Right renal cortex interstitium (tissue), 3 donors: ENCODE measurements around the gene ASCC1. TPM values are rescaled to one million over a fixed set of nuclear protein-coding genes. Genes with fewer than 3 reads are reported as not detected.

ENCODE experiments used
- DNase-seq, 3 donors: peaks; one replicate each; pipeline ENCODE4 v3.0.0-alpha.2; 2013; ENCODE audit warnings: low read depth in 3 of 3, low spot score in 2 of 3
- polyA plus RNA-seq, 3 donors: library from polyadenylated mRNA; unstranded; fragments of 120-200 nt; gene quantifications; one replicate each; pipeline ENCODE4 v1.2.1, GENCODE V29; 2013; ENCODE audit not compliant: insufficient read length in 3 of 3

Gene ASCC1
- polyA plus RNA-seq, 3 donors: 43.6 to 55.4 (median 45.8) TPM

DNA sequence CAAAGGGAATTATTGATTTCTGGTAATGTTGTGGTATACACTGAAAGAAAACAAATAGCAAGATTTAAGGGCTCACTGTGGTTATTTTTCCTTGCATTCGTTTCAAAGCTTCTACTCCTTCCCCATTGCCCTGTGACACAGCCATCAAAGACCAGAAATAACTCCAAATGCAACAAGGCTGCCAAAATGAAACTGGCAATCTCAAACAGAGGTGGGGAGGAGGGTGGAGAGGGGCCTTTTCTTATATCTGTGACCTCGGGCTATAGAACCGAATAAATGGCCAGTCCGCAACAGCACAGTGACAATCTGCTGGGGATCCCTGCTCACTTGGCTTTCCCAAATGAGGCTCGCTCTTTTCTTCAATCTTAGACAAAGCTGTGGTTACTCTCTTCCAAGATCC is 110.4 kb downstream of the ASCC1 start:
- no peak for DNase-seq

DNA sequence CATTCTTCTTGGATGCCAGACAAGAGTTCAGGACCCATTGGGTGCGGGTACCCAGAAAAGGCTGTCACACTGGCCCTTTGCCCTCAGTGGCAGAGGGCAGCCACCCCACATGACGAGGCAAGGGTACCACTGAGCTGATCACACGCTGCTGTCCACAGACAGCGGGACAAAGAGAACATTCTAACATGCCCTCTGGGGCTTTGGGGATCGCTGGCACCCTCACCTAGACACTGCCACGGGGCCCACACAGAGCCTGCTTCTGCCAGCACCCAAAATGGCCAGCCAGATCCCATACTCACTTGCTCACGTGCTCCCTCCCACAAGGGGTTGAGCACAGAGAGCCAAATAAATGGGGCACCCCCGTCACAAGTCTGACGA is 111.0 kb downstream of the ASCC1 start:
- no peak for DNase-seq

DNA sequence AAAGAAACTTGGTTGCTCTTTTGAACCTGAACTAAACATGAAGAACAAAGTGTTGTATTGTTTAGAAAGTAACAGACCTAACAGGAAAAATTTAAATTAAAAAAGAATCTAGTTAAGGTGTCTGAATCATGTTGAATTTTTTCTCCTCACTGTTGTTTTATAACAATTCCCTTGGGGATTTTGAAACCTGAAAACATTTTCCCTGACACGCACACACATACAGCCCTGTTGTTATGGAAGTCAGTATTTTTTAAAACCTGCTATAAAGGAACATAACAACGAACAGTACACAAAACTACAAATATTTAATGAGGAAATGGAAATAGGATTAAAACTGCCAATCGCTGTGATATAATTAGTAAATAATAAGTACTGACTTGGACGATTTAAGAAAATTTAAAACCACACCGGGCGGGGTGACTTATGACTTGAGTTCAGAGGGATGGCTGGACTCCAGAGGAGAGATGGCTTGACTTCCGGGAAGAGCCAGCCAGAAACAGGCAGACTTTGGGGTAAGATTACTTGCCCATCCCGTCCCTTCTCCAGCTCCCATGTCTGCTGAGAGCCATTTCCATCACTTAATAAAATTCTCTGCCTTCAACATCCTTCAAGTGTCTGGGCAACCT is 111.5 kb downstream of the ASCC1 start:
- no peak for DNase-seq

DNA sequence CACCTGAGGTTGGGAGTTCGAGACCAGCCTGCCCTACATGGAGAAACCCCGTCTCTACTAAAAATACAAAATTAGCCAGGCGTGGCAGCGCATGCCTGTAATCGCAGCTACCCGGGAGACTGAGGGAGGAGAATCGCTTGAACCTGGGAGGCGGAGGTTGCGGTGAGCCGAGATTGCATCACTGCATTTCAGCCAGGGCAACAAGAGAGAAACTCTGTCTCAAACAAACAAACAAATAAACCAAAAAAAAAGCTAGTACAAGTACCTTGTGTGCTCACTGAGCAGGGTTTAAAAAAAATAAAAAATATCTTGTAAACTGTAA is 116.5 kb downstream of the ASCC1 start:
- DNase-seq: no peak

DNA sequence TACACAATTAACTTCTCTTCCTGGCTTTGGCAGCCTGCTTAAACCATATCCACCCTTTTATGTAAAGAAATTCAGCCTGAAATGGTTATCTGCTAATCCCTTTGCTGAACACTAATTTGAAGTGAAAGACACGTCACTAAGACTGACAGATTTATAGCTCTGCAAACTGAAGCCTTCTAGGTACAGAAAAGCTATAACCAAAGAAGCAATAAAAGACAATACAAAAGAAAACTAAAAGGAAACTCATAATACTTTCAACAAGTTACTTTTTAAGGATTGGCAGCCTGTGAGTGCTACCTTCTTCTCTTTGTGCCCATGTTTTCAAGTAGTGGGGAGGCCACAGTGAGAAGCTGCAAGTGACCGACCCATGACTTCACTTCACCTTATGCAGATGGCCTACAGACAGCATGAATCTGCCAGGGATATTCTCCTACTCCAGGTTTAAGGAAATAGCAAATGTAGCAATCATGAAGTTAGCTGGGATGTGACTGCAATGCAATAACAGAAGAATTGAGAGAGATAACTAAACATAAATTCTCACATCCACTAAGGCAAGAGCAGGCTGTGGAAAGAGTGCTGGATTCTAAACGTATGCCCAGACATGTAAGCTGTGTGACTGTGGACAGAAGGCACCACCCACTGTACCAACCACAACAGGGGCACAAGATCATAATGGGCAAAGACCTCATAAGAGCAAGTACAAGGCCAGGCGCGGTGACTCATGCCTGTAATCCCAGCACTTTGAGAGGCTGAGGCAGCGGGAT is 117.1 kb downstream of the ASCC1 start:
- no peak for DNase-seq

DNA sequence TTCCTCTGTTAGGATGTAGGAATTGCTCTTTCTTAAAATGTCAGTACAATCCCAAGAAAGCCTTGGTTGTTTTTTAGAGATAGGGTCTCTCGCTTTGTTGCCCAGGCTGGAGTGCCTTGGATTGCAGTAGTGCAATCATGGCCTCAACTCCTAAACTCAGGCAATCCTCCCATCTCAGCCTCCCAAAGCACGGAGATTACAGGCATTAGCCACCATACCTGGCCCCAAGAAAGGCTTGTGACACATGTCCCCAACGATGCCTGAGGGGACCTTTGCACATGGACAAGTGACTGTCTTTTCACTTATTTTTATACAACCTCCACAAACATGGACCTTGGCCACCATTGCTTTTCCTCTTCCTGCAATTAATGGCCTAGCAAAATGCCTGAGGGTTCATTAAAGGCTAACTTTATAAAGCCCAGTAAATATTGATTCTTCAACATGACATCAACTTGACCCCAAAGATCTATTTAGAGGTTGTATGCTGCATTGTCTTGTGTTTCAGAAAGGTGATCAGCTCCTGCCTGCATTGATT is 117.7 kb downstream of the ASCC1 start:
- no peak for DNase-seq

DNA sequence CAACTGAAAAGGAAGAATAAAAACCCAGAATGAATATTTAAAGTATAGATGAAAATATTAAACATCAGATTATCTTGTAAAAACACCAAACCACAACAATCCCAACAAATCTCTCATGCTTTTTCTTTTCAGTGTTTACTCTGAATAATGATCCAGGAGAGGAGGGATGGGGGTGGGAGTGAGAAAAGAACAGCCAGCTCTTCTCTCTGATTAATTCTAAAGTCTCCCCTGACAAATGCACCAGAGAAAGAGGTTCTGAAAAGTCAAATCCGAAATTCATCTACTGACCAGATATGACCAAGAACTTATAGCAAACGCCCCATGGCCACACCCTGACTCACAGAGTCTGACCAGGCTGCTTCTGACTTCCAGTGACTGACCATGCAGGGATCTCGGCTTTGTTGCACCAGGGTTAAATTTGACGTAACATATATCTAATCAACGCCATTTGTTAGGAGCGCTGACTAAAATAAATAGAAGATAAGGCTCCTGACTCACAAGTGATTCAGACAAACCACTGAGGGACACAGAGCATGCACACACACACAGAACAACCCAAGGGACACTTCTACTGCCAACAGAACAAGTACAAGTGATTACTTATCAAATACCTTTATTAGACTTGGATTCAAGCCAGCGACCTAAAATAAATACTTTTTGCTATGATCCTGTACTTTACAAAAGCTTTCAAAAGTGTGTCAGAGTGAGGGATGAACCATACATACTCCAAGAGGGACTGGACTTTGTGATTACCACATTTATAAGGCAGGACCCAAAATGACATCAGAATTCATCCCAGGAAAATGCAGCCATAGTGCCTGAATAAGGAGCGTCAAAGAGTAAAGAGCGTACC is 118.4 kb downstream of the ASCC1 start:
- DNase-seq: no peak

DNA sequence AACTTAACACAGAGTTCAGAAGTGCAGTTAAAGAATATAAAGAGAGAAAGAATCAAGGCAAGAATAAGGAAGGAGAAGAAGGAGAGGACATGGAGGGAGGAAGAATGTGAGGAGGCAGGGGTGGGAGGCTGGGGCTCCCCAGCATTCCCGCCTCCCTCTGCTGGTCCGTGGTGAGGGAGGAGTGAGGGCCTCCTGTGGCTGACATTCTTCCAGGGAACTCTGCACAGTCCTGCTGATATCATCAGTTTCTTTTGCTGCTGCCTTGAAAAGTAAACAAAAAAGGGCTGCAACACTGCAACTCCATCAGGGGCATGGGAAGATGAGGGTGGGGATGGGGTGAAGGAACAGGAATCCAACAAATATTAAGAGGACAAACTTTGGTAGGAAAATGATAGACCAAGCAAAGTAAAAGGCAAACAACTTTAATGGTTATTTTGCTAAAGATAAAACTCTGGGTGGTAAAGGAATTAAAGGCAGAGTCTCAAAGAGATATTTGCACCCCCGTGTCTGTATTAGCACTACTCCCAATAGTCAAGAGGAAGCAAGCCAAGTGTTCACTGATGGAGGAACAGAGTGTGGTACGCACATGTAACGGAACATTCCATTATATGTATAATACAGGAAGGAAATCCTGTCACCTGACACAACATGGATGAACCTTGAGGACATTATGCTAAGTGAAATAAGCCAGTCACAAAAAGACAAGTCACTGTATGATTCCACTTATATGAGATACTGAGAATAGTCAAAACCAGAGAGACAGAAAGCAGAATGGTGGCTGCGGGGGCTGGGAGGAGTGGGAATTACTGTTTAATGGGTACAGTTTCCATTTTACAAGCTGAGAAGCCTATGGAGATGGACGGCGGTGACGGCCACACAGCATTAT is 119.7 kb downstream of the ASCC1 start:
- no peak for DNase-seq

DNA sequence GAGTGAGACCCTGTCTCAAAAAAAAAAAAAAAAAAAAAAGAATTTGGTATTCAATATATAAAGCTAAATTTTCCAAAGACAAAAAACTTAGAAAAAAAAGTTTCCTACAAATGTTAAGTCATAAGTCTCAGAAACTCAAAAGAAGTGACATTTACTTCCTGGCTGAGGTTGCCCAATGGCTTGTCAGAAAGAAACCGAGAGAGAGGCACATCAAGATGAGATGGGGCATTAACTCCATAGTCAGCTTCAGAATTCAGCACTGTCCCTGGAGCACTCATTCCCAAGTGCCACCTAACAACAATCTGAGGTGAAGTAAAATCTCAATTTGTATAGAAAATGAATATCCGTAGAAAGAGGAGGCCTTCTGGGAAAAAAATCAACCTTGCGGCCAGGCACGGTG is 120.9 kb downstream of the ASCC1 start:
- DNase-seq: no peak

DNA sequence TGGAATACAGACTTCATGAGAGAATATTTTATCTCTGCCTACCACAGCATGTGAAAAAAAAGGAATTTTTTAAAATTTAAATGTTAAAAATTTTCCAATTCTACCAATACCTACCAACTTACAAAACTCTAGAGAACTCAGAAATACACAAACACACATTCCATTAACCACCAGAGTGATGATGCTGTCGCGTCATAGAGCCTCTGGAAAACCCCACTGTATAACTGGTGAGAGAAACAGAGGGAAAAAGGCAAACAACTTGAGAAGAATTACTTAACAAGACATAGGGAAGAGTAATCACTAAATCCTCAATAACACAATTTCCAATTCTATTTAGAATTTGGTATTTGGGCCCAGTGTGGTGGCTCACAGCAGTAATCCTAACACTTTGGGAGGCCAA is 121.5 kb downstream of the ASCC1 start:
- no peak for DNase-seq

DNA sequence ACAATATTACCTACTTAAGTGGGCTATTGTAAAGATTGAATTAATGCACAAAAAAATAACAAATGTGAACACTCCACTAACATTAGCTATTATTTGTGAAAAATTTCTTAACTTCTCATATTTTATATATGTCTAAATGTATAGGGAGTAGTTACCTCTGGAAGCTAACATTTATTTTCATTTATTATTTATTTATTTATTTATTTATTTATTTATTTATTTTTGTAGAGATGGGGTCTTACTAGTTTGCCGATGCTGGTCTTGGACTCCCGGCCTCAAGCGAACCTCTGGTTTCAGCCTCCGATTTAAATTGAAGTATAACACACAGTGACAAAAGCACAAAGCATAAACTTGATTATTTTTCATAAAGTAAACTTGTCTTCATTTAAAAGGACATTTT is 122.6 kb downstream of the ASCC1 start:
- no peak for DNase-seq

DNA sequence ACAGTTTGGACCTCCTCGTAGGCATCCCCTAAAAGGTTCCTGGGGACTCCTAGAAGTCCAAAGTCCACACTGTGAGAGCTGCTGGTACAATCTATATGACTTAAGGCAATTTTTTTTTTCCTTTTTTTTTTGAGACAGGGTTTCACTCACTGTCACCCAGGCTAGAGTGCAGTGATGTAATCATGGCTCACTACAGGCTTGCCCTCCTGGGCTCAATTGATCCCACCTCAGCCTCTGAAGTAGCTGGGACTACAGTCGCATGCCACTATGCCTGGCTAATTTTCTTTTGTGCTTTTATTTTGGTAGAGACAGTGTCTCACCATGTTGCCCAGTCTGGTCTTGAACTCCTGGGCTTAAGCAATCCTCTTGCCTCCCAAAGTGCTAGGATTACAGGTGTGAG is 123.1 kb downstream of the ASCC1 start:
- DNase-seq: no peak

DNA sequence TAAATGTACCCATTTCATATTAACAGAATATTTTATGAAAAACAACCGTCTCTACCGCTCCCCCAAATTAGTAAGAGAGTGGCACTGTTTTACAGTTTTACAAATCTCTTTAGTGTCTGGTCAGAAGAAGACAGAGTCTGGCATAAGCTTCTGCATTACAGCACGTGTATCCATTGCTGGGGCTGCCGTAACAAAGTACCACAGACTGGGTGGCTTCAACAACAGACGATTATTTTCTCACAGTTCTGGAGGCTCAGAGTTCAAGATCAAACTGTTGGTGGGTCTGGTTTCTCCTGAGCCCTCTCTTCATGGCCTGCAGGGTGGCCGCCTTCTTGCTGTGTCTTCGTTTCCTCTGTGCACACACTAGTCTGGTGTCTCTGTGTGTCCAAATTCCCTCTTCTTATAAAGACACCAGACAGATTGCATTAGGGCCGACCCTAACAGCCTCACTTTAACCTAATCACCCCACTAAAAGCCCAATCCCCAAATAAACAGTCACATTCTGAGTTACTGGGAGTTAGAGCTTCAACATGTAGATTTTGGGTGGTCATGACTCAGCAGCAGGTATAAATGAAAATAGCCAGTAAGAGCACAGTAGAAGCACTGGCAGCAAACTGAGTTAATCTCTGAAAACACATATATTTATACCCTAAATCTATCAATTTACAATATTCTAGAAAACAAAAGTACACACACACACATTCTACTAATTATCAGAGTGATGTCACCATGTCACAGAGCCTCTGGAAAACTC is 123.7 kb downstream of the ASCC1 start:
- DNase-seq: no peak

DNA sequence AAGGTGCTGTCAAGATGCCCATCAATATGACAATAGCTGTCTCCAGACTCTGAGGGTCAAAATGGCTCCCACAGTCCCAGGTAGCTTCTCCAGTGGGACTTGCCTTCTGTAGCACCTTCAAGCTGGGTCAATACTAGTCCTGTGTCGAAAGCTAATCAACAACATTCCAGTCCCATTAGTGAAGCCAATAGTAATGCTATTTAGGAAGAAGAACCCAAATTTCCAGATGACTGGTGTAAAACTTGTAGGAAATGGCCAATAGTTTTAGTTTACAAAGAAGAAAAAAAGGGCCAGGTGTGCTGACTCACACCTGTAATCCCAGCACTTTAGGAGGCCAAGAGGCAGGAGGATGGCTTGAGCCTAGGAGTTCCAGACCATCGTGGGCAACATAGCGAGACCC is 125.8 kb downstream of the ASCC1 start:
- DNase-seq: no peak

DNA sequence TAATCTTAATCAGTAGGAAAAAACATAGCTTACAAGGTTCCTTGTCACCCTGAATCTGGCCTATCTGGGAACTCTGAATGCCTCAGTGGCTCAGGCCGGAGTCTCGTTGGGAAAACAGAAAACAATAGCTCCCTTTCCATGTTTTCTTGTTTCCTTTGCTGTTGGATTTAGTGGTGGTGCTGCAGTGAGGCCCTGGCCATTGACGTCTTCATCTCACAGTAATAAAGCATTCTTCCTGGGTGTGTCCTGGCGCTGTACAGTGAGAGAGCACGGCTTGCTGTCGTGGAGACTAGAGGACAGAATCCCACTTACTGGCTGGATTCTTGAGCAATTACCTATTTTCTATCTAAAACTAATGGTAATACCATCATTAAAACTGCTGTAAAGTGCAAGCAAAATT is 126.5 kb downstream of the ASCC1 start:
- no peak for DNase-seq

DNA sequence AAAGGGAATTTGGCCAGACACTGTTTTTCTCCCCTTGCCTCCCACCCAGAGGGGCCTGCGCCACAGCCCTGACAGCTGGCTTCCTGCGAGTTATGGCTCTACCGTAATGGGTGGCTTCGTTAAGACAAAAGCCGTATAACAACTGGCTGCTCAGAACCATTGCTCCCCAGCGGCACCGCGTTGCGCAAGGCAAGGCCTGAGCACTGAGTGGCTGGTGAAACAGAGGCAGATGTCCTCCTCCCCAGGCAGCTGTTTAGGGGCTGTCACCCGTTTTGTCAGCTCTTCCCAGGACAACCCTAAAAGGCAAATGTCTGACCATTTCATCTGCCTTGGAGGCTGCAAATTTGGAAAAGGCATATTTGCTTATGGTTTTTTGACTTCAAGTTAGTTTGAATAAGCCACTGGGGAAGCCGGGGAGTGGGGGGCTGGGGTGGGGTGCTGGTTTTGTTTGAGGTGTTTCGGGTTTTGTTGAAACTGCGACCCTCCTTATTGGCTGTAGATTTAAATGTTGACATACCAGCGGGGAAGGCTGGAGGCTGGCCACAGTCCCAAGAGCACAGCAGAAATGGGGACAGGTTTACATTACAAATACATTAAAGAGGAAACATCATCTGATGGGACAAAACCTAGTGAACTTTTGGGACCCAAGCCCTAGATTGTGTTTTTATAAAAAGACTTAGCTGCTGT is 127.0 kb downstream of the ASCC1 start:
- DNase-seq: no peak

DNA sequence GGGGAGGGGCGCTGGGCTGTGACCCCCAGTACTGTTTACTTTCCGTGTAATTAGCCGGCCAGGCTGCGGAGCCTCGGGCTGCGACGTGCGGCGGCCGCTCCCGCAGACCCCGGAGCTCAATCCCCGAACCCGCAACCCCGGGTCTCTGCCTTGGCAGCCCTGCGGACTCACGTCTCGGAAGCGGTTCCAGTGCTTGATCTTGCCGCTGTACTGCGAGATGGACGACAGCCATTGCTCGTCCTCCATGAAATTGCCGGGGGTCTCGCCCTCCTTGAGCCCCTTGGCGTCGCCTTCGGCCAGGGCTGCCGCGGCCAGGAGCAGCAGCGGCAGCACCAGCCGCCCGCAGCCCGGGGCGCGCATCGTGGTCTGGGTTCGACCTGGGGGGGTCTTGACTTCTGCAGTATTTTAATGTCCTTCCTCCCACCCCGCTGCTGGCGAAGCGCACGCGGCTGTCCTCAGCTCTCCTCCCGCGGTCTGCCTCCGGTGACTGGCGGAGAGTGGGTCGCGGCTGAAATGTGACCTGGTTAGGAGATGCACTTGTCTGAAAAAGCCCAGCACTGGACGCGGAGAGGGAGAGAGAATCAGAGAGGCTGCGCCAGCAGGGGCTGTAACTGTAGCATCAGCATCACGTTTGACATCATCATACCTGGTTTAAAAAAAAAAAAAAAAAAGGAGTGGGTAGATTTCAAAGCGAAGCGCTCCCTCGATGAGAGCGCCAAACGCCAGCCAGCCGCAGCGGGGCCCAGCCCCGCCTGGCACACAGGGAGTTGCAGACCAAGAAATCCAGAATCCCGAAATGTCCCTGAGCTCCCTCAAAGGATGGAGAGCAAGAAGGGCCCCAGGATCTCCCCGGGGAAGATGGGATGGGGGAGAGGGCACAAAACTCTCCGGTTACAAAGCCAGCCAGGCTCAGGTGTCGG is 127.8 kb downstream of the ASCC1 start, which contains the start of gene SPOCK2:
SPOCK2 (minus strand) TSS at position 583 of the 920 bp plus-strand sequence; CDS start at position 360, 223 bp downstream.
- no peak for DNase-seq

DNA sequence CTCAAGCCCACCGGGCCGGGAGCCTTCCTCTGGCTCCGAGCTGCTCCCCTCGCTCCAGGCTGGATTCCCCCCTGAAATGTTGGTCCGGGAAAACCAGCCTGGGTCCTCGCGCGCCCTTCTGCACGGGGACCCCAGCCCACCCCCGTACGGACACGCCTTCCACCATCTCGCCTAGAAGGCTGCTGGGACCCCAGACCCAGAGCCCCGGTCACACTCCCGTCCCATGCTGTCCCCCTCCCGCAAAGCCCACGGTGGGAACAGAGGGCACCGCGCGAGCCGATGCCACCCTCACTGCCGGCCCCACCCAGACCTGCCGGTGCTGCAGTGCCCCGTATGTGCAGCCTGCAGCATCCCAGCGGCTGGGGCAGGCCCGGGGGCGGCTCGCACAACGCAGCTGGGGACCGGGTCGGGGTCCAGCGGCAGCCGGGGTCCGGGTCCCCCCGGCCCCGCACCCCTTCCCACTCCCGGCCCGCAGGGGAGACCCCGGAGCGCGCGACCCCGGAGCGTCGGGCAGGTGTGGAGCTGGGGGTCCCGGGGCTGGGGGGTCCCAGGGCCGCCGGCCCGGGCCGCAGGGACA is 128.6 kb downstream of the ASCC1 start:
- DNase-seq: no peak
